ENCODE data around the gene AKR1C3.
"Not testable (repeated sequence)": the region's sequence is repeated elsewhere in the genome, so short reads cannot be mapped to it uniquely, and the experiment has no call there.

AKR1C3 gene

GRCh38 chr10:5094265-5095205 lies at the start of gene AKR1C3:
TSS of gene AKR1C3 (plus strand) at chr10:5094414. CDS start at chr10:5094445, 31 bp downstream.
- no peak for DNase-seq

- no peak for DNase-seq
Measured at GRCh38 chr10:5045095-5045494, 49.1 kb upstream of the AKR1C3 start.

- no peak for DNase-seq
Measured at GRCh38 chr10:5046410-5046809, 47.8 kb upstream of the AKR1C3 start.

DNA sequence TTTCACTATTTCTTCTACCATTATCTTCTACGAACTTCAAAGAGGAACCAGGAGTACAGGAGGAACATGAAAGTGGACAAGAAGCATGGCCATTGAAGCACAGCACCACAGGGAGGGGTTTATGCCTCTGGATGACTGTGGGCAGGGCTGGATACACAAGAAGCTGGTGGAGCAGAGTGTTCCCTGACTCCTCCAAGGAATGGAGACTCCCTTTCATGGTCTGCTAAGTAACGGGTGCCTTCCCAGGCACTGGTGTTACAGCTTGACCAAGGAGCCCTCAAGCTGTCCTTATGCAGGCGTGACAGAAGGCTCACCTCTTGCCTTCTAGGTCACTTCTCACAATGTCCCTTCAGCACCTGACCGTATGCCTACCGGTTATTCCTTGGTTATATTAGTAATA lies 47.2 kb upstream of the AKR1C3 start:
- DNase-seq, result not testable (repeated sequence)

DNA sequence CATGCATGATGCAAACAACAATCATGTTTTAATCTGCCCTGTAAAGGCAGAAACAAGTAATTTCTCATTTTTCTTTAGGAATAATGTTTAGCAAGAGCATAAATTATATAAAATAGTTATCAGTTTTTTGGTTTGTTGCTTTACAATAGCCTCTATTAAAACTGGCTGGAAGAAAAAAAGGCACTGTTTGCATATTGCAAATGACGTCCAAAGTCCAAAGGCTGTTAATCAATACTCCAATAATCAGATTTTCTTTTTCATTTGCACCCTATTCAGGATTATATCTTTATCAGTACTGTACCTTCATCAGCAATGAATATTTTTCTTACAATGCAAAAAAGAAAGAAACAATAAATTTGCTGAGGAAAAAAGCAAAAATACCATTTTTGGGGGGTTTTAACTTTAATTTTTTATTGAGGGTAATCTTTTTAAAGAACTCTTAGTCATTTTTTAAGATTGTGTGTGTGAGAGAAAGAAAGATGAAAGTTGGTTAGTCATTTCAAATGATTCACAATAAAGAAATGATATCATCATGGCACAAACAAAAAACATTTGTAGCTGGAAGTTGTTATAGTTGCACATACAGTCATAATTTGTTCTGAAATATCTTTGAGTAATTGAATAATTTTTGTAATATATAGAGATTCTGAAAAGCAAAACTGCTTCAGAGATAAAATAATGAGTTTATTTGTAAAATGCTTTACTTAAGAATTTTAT lies 46.1 kb upstream of the AKR1C3 start:
- DNase-seq, result no peak

DNA sequence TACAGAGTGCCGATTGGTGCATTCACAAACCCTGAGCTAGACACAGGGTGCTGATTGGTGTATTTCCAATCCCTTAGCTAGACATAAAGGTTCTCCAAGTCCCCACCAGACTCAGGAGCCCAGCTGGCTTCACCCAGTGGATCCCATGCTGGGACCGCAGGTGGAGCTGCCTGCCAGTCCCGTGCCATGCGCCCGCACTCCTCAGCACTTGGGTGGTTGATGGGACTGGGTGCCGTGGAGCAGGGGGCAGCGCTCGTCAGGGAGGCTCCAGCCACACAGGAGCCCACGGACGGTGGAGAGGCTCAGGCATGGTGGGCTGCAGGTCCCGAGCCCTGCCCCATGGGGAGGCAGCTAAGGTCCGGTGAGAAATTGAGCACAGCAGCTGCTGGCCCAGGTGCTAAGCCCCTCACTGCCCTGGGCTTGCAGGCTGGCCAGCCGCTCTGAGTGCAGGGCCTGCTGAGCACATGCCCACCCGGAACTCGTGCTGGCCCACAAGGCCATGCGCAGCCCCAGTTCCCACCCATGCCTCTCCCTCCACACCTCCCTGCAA lies 41.2 kb upstream of the AKR1C3 start:
- DNase-seq, result not testable (repeated sequence)

DNA sequence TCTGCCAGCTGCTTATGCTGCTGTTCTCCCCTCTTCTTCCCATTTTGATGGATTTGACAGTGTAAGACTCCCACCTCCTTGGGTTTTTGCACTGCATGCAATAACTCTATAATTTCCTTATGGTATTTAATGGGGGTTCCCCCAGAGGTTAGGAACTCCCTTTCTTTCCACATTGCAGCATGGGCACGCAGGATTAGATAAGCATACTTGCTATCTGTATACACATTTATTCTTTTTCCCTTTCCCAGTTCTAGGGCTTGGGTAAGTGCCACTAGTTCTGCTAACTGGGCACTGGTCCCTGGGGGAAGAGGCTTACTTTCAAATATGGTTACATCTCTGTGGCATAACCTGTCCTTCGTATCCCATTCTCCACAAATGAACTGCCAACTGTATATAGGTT lies 39.4 kb upstream of the AKR1C3 start:
- not testable (repeated sequence) for DNase-seq

DNA sequence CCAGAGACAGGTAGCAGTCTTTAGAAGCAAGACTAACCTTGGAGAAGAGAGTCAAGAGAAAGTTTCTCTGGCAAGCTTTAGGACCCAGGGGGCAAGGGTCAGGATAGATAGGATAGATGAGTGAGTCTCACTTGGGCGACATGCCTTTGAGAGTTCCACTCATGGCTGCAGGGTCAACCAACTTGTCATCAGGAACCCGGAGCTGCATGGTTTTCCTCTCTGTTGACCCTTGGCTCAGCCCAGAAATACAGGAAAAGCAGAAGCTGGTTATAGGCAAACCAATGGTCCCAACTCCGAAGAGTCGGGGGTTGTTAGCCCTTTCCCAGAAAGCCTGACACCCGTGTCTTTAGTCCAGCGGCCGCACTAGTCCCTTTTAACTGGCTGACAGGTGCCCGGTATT lies 34.9 kb upstream of the AKR1C3 start:
- not testable (repeated sequence) for DNase-seq

GRCh38 chr10:5060791-5061190 lies 33.4 kb upstream of the AKR1C3 start:
- DNase-seq, result not testable (repeated sequence)

DNA sequence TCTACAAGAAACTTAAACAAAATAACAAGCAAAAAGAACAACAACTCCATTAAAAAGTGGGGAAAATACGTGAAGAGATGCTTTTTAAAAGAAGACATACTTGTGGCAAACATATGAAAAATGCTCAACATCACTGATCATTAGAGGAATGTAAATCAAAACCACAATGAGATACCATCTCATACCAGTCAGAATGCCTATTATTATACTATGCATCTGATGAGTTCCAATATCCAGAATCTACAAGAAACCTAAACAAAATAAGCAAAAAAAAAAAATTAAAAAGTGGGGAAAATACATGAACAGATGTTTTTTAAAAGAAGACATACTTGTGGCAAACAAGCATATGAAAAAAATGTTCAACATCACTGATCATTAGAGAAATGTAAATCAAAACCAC lies 29.6 kb upstream of the AKR1C3 start:
- no peak for DNase-seq

- no peak for DNase-seq
Measured at GRCh38 chr10:5068274-5068984, 25.8 kb upstream of the AKR1C3 start.

- DNase-seq, result no peak
Measured at GRCh38 chr10:5070648-5071410, 23.4 kb upstream of the AKR1C3 start.

- DNase-seq, result no peak
Measured at GRCh38 chr10:5071411-5072198, 22.6 kb upstream of the AKR1C3 start.

DNA sequence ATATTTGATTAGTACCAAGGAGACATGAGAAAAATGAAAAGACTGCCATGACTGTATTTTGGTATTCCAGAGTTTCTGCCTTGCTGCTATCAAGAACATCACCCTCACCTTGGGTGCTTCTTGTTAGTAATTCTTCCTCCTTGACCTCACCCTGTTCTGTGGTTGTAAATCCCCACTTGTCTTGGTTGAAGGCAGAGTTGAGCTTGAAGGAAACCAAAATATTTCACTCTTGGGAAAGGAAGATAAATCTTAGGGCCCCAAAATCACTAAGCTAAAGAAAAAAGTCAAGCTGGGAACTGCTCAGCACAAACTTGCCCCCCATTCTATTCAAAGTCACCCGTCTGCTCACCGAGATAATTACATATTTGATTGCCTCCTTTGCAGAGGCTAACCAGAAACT lies 20.6 kb upstream of the AKR1C3 start:
- DNase-seq, result no peak

- no peak for DNase-seq
Measured at GRCh38 chr10:5076615-5077014, 17.6 kb upstream of the AKR1C3 start.

DNA sequence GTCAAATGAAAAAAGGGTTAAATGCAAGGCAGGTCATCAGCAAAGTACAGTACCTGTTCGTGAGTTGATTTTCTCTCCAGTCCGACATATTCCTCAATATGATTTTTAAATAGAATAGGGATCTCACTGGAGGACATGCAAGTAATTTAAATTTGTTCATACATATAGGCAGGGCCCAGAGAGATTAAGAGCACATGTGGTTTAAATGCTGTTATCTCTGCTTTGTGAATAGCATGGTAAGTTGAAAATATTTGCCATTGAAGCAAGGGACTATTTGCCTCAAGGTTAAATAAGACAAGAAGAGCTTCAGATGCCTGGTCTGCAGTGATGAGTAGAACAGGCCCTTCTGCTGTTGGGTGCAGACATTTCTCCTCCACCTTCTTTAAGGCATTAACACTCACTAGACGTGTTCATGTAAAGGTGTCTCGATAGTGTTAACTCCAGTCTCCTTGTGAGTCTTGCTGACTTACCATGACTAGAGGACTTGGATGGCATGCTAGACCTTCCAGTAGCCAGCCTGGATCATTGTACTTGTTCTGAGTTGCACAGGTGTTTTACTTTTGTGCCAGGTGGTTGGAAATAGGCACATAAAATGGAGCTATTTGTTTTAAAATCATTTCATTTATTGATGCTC lies 15.6 kb upstream of the AKR1C3 start:
- no peak for DNase-seq

DNA sequence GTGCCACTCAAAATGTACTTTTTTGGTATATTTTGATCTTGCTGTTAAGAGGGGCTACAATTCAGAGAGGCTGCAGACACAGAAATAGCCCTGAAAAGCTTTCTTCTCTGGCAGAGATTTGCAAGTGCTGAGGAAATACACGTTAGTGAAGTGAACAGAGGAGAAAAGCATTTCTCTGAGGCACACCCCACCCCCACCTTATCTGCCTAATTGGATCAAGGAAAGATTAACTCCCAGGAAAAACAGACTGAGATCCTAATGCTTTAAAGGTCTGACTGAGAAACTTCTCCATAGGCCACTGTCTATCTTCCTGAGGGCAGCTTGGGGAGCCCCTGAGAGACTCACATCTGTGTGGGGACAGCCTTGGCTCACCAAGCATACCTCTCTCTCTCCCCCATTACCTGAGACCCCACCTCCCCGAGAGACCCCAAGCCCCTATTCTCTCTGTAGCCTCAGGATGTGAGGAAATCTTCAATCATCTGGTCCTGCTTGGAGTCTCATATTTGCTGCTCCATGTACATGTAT lies 14.8 kb upstream of the AKR1C3 start:
- DNase-seq, result no peak

DNA sequence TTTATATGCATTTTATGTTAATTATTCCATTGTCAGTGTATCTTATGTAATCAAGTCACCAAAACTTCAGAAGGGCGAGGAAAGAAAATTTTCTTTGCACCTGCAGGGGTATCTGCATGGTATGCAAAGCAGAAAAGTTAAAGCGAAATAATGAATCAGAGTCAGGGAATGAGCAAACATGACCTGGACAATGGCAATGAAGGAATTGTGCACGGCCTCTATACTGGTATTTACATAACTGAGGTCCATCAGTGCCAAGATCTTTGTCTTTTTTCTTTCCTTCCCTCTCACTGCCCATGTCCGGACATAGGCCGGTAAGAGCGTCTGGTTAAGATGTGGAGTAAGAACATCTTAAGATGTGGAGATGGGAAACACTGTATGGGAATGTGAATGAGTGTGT lies 14.4 kb upstream of the AKR1C3 start:
- DNase-seq, result no peak

GRCh38 chr10:5081091-5081490 lies 13.1 kb upstream of the AKR1C3 start:
- no peak for DNase-seq

GRCh38 chr10:5088703-5089261 lies 5.4 kb upstream of the AKR1C3 start:
- DNase-seq, result no peak
